ENCODE data around the gene SECTM1.

DNA sequence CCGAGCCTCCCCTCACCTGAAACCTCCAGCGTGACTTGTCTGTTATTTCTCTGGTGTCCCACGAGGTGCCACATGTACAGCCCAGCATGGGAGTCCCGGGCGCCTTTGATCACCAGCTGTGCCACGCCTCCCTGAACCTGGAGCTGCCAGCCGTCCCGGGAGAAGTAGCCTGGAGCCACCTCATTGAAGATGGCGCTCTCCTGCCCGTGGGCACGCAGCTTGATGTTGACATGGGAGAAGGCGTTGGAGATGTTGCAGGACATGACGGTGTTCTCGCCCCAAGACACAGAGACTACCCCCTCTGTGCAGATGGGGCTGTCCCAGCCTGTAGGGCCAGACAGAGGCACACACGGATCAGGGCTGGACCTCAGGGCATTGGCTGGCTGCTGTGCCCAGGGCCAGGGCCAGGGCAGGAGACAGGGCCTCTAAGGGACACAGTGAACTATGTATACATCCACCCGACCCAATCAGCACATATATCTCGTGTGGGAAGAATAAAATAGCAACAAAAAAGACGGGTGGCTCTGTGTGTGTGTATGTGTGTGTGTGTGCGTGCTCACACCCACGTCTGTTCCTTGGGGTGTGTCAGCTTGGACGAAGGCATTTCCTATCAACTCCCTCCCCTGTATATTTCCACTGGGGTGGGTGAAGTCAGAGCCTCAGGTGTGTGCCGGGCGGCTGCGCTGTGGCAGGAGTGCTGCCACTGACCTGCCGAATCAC, 8.8 kb downstream of the SECTM1 start:
- TF ChIP-seq POLR2A (IDR thresholded peaks at IDR 0.05; ENCODE audit: extremely low read depth, insufficient read length): no peak
- TF ChIP-seq, protein P1, sequence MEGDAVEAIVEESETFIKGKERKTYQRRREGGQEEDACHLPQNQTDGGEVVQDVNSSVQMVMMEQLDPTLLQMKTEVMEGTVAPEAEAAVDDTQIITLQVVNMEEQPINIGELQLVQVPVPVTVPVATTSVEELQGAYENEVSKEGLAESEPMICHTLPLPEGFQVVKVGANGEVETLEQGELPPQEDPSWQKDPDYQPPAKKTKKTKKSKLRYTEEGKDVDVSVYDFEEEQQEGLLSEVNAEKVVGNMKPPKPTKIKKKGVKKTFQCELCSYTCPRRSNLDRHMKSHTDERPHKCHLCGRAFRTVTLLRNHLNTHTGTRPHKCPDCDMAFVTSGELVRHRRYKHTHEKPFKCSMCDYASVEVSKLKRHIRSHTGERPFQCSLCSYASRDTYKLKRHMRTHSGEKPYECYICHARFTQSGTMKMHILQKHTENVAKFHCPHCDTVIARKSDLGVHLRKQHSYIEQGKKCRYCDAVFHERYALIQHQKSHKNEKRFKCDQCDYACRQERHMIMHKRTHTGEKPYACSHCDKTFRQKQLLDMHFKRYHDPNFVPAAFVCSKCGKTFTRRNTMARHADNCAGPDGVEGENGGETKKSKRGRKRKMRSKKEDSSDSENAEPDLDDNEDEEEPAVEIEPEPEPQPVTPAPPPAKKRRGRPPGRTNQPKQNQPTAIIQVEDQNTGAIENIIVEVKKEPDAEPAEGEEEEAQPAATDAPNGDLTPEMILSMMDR (IDR thresholded peaks at IDR 0.05; ENCODE audit: low read depth, low read length): no peak
- TF ChIP-seq MYC (IDR thresholded peaks at IDR 0.05; ENCODE audit: low read depth, low read length): no peak
- TF ChIP-seq, protein P2, sequence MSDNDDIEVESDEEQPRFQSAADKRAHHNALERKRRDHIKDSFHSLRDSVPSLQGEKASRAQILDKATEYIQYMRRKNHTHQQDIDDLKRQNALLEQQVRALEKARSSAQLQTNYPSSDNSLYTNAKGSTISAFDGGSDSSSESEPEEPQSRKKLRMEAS (IDR thresholded peaks at IDR 0.05; ENCODE audit: low read depth, low read length): no peak

All from NB4 (cell line).